A549 (cell line): Measurements from ENCODE around the gene USP6NL. TPM values are rescaled to one million over a fixed set of nuclear protein-coding genes. Genes with fewer than 3 reads are reported as not detected.

Experiments
- ATAC-seq, 2 experiments: fragments of 200-7000 bp in 1 of 2; fragments of >200 bp in 1 of 2; cut with Nextera tagmentation in 1 of 2; cut with Tn5 transposase in 1 of 2; 3 replicates each; pipeline versions ENCODE4 v1.8.0 to v1.9.1; 2018 to 2020; ENCODE audit warnings: mild to moderate bottlenecking in 1 of 2, moderate library complexity in 1 of 2
- CTCF ChIA-PET: fragments of 300-600 bp; sonication (Branson Sonifier 250); formaldehyde crosslinking; extraction: SDS; loops from one replicate; lab custom pipeline; 2021; ENCODE audit warnings: antibody characterized with exemption, inconsistent platforms; lab: Yijun Ruan, JAX
- POLR2A ChIA-PET: fragments of 350-600 bp; formaldehyde crosslinking; extraction: SDS; loops from one replicate; lab custom pipeline; 2021; ENCODE audit warnings: antibody characterized with exemption, inconsistent platforms; lab: Yijun Ruan, JAX
- DNase-seq, 2 experiments: peaks; one replicate each; pipeline versions ENCODE4 v3.0.0 to v3.0.0-alpha.2; 2011 to 2016; ENCODE audit warnings: low read depth in 1 of 2, low spot score in 1 of 2
- FAIRE-seq: peaks from 2 replicates; lab custom pipeline; 2011; peaks lifted over from hg19 to GRCh38; lab: Jason Lieb, UNC
- H3K27ac ChIP-seq, 2 experiments: fragments of >200 bp; sonication (Bioruptor Twin); formaldehyde crosslinking; 3 replicates each; pipeline ENCODE4 v1.5.1; 2016 to 2017
- H3K4me1 ChIP-seq: fragments of >200 bp; sonication (Bioruptor Twin); formaldehyde crosslinking; 3 replicates; pipeline ENCODE4 v1.6.1; 2016
- H3K4me2 ChIP-seq: fragments of >200 bp; sonication (Bioruptor Twin); formaldehyde crosslinking; 3 replicates; pipeline ENCODE4 v1.6.1; 2016
- H3K4me3 ChIP-seq: fragments of >200 bp; sonication (Bioruptor Twin); formaldehyde crosslinking; 3 replicates; pipeline ENCODE4 v1.5.1; 2016
- H3K9me3 ChIP-seq: fragments of >200 bp; sonication (Bioruptor Twin); formaldehyde crosslinking; 3 replicates; pipeline ENCODE4 v1.6.1; 2016
- CBX2 ChIP-seq: fragments of 200-600 bp; sonication (generic); IDR thresholded peaks from 2 replicates; pipeline ENCODE4 v1.6.1; 2016; ENCODE audit warnings: low read depth, mild to moderate bottlenecking, borderline replicate concordance
- CBX8 ChIP-seq: fragments of 200-600 bp; sonication (generic); IDR thresholded peaks from 2 replicates; pipeline ENCODE4 v1.6.1; 2016
- CHD2 ChIP-seq: fragments of 150-350 bp; IDR thresholded peaks from 2 replicates; pipeline ENCODE4 v1.6.1; 2014; ENCODE audit warnings: low read length; ENCODE audit not compliant: partially characterized antibody
- CHD4 ChIP-seq: fragments of 200-600 bp; sonication (generic); IDR thresholded peaks from 2 replicates; pipeline ENCODE4 v1.6.1; 2016; ENCODE audit warnings: antibody characterized with exemption, mild to moderate bottlenecking, borderline replicate concordance
- ESRRA ChIP-seq: fragments of 150-350 bp; IDR thresholded peaks from 2 replicates; pipeline ENCODE4 v1.6.1; 2014; ENCODE audit warnings: mild to moderate bottlenecking, low read length, borderline replicate concordance
- HOXA7 ChIP-seq: fragments of 250-450 bp; sonication (Bioruptor Pico); IDR thresholded peaks from 2 replicates; pipeline ENCODE4 v1.5.0; 2020; ENCODE audit warnings: mild to moderate bottlenecking, moderate library complexity
- HOXB5 ChIP-seq: fragments of 250-450 bp; sonication (Bioruptor Pico); IDR thresholded peaks from 2 replicates; pipeline ENCODE4 v1.5.0; 2020; ENCODE audit warnings: mild to moderate bottlenecking, moderate library complexity
- JUN ChIP-seq, 2 experiments: fragments of >200 bp; sonication (Bioruptor Twin); formaldehyde crosslinking; IDR thresholded peaks; 2 replicates in 1 of 2; 3 replicates in 1 of 2; pipeline ENCODE4 v1.6.1; 2016 to 2017
- KDM1A ChIP-seq: fragments of 200-600 bp; sonication (generic); IDR thresholded peaks from 2 replicates; pipeline ENCODE4 v1.6.1; 2016; ENCODE audit warnings: low read depth, mild to moderate bottlenecking
- KDM5A ChIP-seq: fragments of 200-600 bp; sonication (generic); IDR thresholded peaks from 2 replicates; pipeline ENCODE4 v1.6.1; 2016; ENCODE audit warnings: antibody characterized with exemption, mild to moderate bottlenecking
- MYC ChIP-seq: IDR thresholded peaks from 2 replicates; pipeline ENCODE4 v1.6.1; 2012; ENCODE audit warnings: mild to moderate bottlenecking, inconsistent platforms, low read length, improper control_type of control experiment, borderline replicate concordance
- NFE2L2 ChIP-seq: fragments of 150-350 bp; conservative IDR thresholded peaks from 2 replicates; pipeline ENCODE4 v1.6.1; 2014; ENCODE audit warnings: low read length
- NR3C1 ChIP-seq: fragments of >200 bp; sonication (Bioruptor Twin); formaldehyde crosslinking; IDR thresholded peaks from 3 replicates; pipeline ENCODE4 v1.6.1; 2017
- POLR2A ChIP-seq: IDR thresholded peaks from 2 replicates; pipeline ENCODE4 v1.6.1; 2012; ENCODE audit warnings: mild to moderate bottlenecking, low read length
- RCOR1 ChIP-seq: fragments of 150-350 bp; IDR thresholded peaks from 2 replicates; pipeline ENCODE4 v1.6.1; 2014; ENCODE audit warnings: antibody characterized with exemption, low read length, low read depth
- RNF2 ChIP-seq: fragments of 200-600 bp; sonication (generic); IDR thresholded peaks from 2 replicates; pipeline ENCODE4 v1.6.1; 2016; ENCODE audit warnings: low read depth, mild to moderate bottlenecking, antibody characterized with exemption, moderate library complexity, borderline replicate concordance
- SMC3 ChIP-seq: fragments of >200 bp; sonication (Bioruptor Twin); formaldehyde crosslinking; IDR thresholded peaks from 3 replicates; pipeline ENCODE4 v1.6.1; 2018; ENCODE audit warnings: inconsistent platforms
- TFCP2L1 ChIP-seq: fragments of 250-450 bp; sonication (Bioruptor Pico); IDR thresholded peaks from 2 replicates; pipeline ENCODE4 v1.5.0; 2021; ENCODE audit warnings: mild to moderate bottlenecking
- TP53 ChIP-seq: fragments of 250-450 bp; sonication (Bioruptor Pico); IDR thresholded peaks from 2 replicates; pipeline ENCODE4 v1.5.0; 2021; ENCODE audit warnings: mild to moderate bottlenecking, moderate library complexity
- ZC3H11A ChIP-seq: fragments of 450-650 bp; IDR thresholded peaks from 2 replicates; pipeline ENCODE4 v1.6.1; 2014; ENCODE audit warnings: antibody characterized with exemption, mild to moderate bottlenecking
- ZFP36 ChIP-seq: fragments of 450-650 bp; IDR thresholded peaks from 2 replicates; pipeline ENCODE4 v1.6.1; 2014; ENCODE audit warnings: borderline replicate concordance; ENCODE audit not compliant: partially characterized antibody
- ZNF302 ChIP-seq: fragments of 250-450 bp; sonication (Bioruptor Pico); IDR thresholded peaks from 2 replicates; pipeline ENCODE4 v1.9.0; 2021; ENCODE audit warnings: inconsistent platforms, mild to moderate bottlenecking, moderate library complexity
- WGBS: methylation state at CpG from one replicate; pipeline ENCODE4 v1.1.6; 2017; ENCODE audit errors: missing lambda C conversion rate; 5-methylcytosine and 5-hydroxymethylcytosine counted together
- polyA plus RNA-seq, 4 experiments: library from polyadenylated mRNA; depleted of rRNA in 3 of 4; stranded (reverse); fragments of >200 nt; fragmentation: RNase III in 1 of 4; extraction: RNeasy Plus Mini Kit Qiagen cat#74134 plus additional on column Dnase treatment in 1 of 4; gene quantifications; 2 replicates in 3 of 4; 3 replicates in 1 of 4; pipeline ENCODE4 v1.2.3, GENCODE V29; 2011 to 2017
- TF ChIP-seq, protein P1 (sequence below): fragments of 250-450 bp; sonication (Bioruptor Pico); IDR thresholded peaks from 2 replicates; pipeline ENCODE4 v1.5.0; 2020; ENCODE audit warnings: low read depth, mild to moderate bottlenecking, moderate library complexity
- TF ChIP-seq, protein P2 (sequence below): fragments of >200 bp; sonication (Bioruptor Twin); formaldehyde crosslinking; IDR thresholded peaks from 2 replicates; pipeline ENCODE4 v1.6.1; 2016
- TF ChIP-seq, protein P3 (sequence below): IDR thresholded peaks from 2 replicates; pipeline ENCODE4 v1.6.1; 2012
- TF ChIP-seq, protein P4 (sequence below): fragments of 450-650 bp; IDR thresholded peaks from 2 replicates; pipeline ENCODE4 v1.6.1; 2014; ENCODE audit warnings: antibody characterized with exemption
- TF ChIP-seq, protein P5 (sequence below): IDR thresholded peaks from 2 replicates; pipeline ENCODE4 v1.6.1; 2012
- TF ChIP-seq, protein P6 (sequence below): IDR thresholded peaks from 2 replicates; pipeline ENCODE4 v1.6.1; 2012; ENCODE audit warnings: low read depth, borderline replicate concordance

Gene USP6NL
- polyA plus RNA-seq, 2 of the 4 experiments (the other 2 are of a cell fraction): 10.6 to 18.2 TPM

DNA sequence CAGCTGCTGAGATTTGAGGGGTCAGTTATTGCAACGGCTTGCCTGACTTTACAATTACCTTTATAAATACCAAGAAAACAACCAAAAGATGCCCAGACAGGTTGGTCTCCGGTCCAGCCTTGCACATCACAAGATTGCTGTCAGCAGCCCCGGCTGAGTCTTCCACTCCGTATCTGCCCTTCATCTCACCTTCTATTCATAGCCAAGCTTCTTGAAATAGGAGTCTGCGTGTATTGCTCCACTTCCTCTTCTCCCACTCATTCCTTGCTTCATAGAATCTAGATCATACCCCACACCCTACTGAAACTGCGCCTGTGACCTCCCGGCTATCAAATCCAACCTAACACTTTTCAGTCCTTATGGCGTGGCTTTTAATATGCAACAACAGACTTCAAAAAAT lies 31.1 kb upstream of the USP6NL start:
- ChIA-PET POLR2A (no interaction called here), CTCF (no interaction called here)
- H3K9me3 ChIP-seq: no peaks in the 10 kb centered on the region

DNA sequence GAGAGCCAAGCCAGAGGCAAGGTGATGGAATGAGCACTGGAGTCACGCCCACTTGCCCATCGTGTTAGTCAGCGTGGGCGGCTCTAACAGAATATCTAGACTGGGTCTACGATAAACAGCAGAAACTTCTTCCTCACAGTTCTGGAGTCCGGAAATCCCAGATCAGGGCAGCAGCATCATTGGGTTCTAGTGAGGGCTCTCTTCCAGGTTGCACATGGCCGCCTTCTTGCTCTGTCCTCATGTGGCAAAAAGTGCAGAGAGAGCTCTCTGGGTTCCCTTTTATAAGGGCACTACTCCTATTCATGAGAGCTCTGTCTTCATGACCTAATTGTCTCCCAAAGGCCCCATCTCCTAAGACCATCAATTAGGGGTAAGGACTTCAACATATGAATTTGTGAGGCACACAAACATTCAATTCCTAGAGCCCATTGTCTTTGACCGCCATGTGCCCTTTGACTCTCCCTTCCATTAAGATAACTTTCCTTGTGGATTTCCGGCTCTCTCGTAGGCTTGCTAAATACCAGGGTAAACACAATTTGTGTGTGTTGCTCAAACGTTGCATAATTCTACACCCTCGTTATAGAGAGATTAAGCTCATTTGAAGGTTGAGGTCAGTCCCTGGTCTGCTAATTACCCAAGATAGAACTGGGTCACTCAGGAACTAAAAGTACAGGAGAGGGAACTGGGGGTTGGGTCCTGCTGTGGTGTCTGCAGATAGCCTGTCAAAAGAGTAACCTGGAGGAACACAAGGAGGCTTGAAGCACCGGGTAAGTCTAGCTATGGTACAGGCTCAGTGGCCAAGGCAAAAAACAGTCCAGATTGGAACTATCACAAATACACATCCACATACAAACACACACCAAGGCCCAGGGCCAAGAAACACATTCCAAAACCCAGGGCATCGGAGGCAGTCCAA lies 28.7 kb upstream of the USP6NL start:
- Histone ChIP-seq H3K4me2 (no peak overlapping the region), H3K9me3 (no peaks in the 10 kb centered on the region), H3K4me3 (no peak overlapping the region), H3K4me1 (no peaks in the 10 kb centered on the region)
- FAIRE-seq: no peak
- ATAC-seq: no peak
- POLR2A ChIA-PET: no interaction called here
- TF ChIP-seq NFE2L2 (no peak), MYC (no peak), SMC3 (no peak), ZC3H11A (no peak), JUN (IDR thresholded peaks at IDR 0.05) (no peak), TP53 (CRISPR knock-in tag) (no peak), POLR2A (no peak), ZFP36 (no peak)
- TF ChIP-seq, protein P1, sequence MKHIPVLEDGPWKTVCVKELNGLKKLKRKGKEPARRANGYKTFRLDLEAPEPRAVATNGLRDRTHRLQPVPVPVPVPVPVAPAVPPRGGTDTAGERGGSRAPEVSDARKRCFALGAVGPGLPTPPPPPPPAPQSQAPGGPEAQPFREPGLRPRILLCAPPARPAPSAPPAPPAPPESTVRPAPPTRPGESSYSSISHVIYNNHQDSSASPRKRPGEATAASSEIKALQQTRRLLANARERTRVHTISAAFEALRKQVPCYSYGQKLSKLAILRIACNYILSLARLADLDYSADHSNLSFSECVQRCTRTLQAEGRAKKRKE (CRISPR knock-in tag): no peak
- TF ChIP-seq, protein P2, sequence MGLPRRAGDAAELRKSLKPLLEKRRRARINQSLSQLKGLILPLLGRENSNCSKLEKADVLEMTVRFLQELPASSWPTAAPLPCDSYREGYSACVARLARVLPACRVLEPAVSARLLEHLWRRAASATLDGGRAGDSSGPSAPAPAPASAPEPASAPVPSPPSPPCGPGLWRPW: no peak
- TF ChIP-seq, protein P3, sequence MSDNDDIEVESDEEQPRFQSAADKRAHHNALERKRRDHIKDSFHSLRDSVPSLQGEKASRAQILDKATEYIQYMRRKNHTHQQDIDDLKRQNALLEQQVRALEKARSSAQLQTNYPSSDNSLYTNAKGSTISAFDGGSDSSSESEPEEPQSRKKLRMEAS: no peak
- TF ChIP-seq, protein P4, sequence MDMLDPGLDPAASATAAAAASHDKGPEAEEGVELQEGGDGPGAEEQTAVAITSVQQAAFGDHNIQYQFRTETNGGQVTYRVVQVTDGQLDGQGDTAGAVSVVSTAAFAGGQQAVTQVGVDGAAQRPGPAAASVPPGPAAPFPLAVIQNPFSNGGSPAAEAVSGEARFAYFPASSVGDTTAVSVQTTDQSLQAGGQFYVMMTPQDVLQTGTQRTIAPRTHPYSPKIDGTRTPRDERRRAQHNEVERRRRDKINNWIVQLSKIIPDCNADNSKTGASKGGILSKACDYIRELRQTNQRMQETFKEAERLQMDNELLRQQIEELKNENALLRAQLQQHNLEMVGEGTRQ: no peak
- TF ChIP-seq, all 56 proteins: peak for 0
- 75% methylated on average over 14 of the region's 14 CpGs for WGBS
- CTCF ChIA-PET: no interaction called here
- H3K27ac ChIP-seq: no peak overlapping the region
- DNase-seq: no peak

More for the DNA sequence above, 31.1 kb upstream of the USP6NL start:
- Histone ChIP-seq H3K27ac (no peak overlapping the region), H3K4me1 (no peaks in the 10 kb centered on the region), H3K4me2 (no peak overlapping the region), H3K4me3 (no peak overlapping the region)
- ATAC-seq (no peak), FAIRE-seq (no peak), DNase-seq (no peak)
- 72% methylated on average over 8 of the region's 8 CpGs for WGBS
- TF ChIP-seq JUN (IDR thresholded peaks at IDR 0.05) (no peak), RNF2 (no peak), CHD4 (no peak), MYC (no peak), TFCP2L1 (CRISPR knock-in tag) (no peak), CHD2 (no peak)

DNA sequence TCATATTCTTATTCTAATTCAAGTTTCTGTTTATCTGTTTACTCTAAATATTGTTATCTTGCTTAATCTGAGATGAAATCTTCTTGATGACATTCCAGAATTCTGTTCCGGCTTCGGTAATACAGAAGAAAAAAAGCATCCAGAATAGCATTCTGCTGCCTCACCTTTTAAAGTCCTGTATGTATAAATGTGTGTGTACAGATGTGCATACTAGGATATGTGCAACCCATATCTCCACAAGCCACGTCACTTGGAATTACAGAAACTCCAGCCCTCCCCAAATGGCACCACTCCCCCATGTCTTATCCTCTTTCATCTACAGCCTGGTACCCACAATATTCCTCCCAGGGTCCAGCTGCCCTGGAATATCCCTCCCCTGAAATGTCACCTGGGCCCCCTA lies 27.9 kb upstream of the USP6NL start:
- WGBS: 68% methylated on average over 3 of the region's 3 CpGs
- Histone ChIP-seq H3K4me3 (no peak overlapping the region), H3K4me1 (no peaks in the 10 kb centered on the region), H3K4me2 (no peak overlapping the region), H3K27ac (no peak overlapping the region)
- no peak for FAIRE-seq
- ATAC-seq: no peak
- CTCF ChIA-PET: no interaction called here
- no peak for DNase-seq
- TF ChIP-seq ZNF302 (CRISPR knock-in tag): no peak
- TF ChIP-seq, protein P5, sequence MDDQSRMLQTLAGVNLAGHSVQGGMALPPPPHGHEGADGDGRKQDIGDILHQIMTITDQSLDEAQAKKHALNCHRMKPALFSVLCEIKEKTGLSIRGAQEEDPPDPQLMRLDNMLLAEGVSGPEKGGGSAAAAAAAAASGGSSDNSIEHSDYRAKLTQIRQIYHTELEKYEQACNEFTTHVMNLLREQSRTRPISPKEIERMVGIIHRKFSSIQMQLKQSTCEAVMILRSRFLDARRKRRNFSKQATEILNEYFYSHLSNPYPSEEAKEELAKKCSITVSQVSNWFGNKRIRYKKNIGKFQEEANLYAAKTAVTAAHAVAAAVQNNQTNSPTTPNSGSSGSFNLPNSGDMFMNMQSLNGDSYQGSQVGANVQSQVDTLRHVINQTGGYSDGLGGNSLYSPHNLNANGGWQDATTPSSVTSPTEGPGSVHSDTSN: no peak
- TF ChIP-seq RCOR1: no peak
- no peak for TF ChIP-seq ZC3H11A
- TF ChIP-seq MYC: no peak
- TF ChIP-seq CHD2: no peak
- TF ChIP-seq HOXB5 (CRISPR knock-in tag): no peak
- no peak for TF ChIP-seq HOXA7
- no peak for TF ChIP-seq NR3C1
- no peak for TF ChIP-seq CBX8
- TF ChIP-seq, protein P2: no peak
- TF ChIP-seq KDM5A: no peak
- no peak for TF ChIP-seq NFE2L2
- no peak for TF ChIP-seq KDM1A
- TF ChIP-seq, protein P6, sequence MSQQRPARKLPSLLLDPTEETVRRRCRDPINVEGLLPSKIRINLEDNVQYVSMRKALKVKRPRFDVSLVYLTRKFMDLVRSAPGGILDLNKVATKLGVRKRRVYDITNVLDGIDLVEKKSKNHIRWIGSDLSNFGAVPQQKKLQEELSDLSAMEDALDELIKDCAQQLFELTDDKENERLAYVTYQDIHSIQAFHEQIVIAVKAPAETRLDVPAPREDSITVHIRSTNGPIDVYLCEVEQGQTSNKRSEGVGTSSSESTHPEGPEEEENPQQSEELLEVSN: no peak
- no peak for TF ChIP-seq SMC3
- no peak for TF ChIP-seq CBX2
- no peak for TF ChIP-seq TFCP2L1 (CRISPR knock-in tag)
- TF ChIP-seq, protein P1 (CRISPR knock-in tag): no peak
- no peak for TF ChIP-seq ESRRA
- TF ChIP-seq, all 56 proteins: peak for 0
- H3K9me3 ChIP-seq: no peaks in the 10 kb centered on the region
- POLR2A ChIA-PET: no interaction called here
